B cell (primary cell): ENCODE measurements around the gene TP53. TPM values are rescaled to one million over a fixed set of nuclear protein-coding genes. Genes with fewer than 3 reads are reported as not detected.

Experiments used
- ATAC-seq: fragments of 200-7000 bp; cut with Tn5 transposase; one replicate; pipeline ENCODE4 v1.10.0; 2021; ENCODE audit warnings: low read depth, mild to moderate bottlenecking, moderate number of reproducible peaks, moderate library complexity
- CTCF ChIA-PET: fragments of 350-600 bp; sonication (Branson Sonifier 250); formaldehyde crosslinking; loops from one replicate; lab custom pipeline; 2021; ENCODE audit warnings: antibody characterized with exemption, inconsistent platforms; lab: Charles Lee
- POLR2A ChIA-PET: fragments of 350-600 bp; sonication (Branson Sonifier 250); formaldehyde crosslinking; loops from one replicate; lab custom pipeline; 2021; ENCODE audit warnings: antibody characterized with exemption; lab: Charles Lee
- DNase-seq: peaks from one replicate; pipeline ENCODE4 v3.0.0; 2013
- H2AFZ ChIP-seq: 2 replicates; pipeline ENCODE4 v1.6.1; 2012; ENCODE audit warnings: mild to moderate bottlenecking, low read depth, low read length; ENCODE audit not compliant: insufficient read depth, poor library complexity, severe bottlenecking
- H3K27ac ChIP-seq, 2 donors: 1 replicate in 1 of 2; 2 replicates in 1 of 2; pipeline ENCODE4 v1.5.1; 2012 to 2013; ENCODE audit warnings: low read length in 2 of 2, mild to moderate bottlenecking in 2 of 2, moderate library complexity in 1 of 2
- H3K27me3 ChIP-seq, 4 experiments: fragments of 200-600 bp in 1 of 4; sonication (generic) in 1 of 4; replicated peaks in 1 of 4; 1 replicate in 2 of 4; 2 replicates in 2 of 4; pipeline versions ENCODE4 v1.6.1 to v1.7.0; 2013 to 2016; ENCODE audit warnings: low read length in 3 of 4, mild to moderate bottlenecking in 2 of 4, mixed read lengths in 1 of 4, moderate library complexity in 1 of 4; ENCODE audit not compliant: insufficient read depth in 4 of 4, control insufficient read depth in 3 of 4; ENCODE audit errors: control extremely low read depth in 1 of 4
- H3K36me3 ChIP-seq, 2 experiments: replicated peaks in 1 of 2; 1 replicate in 1 of 2; 2 replicates in 1 of 2; pipeline versions ENCODE4 v1.6.1 to v1.7.1; 2013; ENCODE audit warnings: low read length in 1 of 2; ENCODE audit not compliant: insufficient read depth in 2 of 2, control insufficient read depth in 1 of 2; ENCODE audit errors: control extremely low read depth in 1 of 2, extremely low read depth in 1 of 2
- H3K4me1 ChIP-seq, 2 donors: fragments of 200-600 bp in 1 of 2; sonication (generic) in 1 of 2; 1 replicate in 1 of 2; 2 replicates in 1 of 2; pipeline versions ENCODE4 v1.5.1 to v1.6.1; 2013 to 2017; ENCODE audit warnings: low read length in 2 of 2; ENCODE audit not compliant: control insufficient read depth in 2 of 2, insufficient read depth in 2 of 2
- H3K4me2 ChIP-seq: replicated peaks from 2 replicates; pipeline ENCODE3; 2012; ENCODE audit warnings: mild to moderate bottlenecking, low read depth, low read length; ENCODE audit not compliant: poor library complexity, severe bottlenecking
- H3K4me3 ChIP-seq, 5 experiments: fragments of 200-600 bp in 1 of 5; sonication (generic) in 1 of 5; 1 replicate in 3 of 5; 2 replicates in 2 of 5; pipeline versions ENCODE4 v1.5.1 to v1.7.0; 2011 to 2016; ENCODE audit warnings: low read length in 4 of 5, mild to moderate bottlenecking in 4 of 5, low read depth in 2 of 5, control low read depth in 1 of 5, moderate library complexity in 1 of 5; ENCODE audit not compliant: insufficient read depth in 1 of 5; ENCODE audit errors: control extremely low read depth in 1 of 5, extremely low read depth in 1 of 5
- H3K79me2 ChIP-seq: fragments of 200-600 bp; sonication (generic); one replicate; pipeline ENCODE4 v1.6.0; 2016; ENCODE audit warnings: low read length; ENCODE audit not compliant: control insufficient read depth, insufficient read depth
- H3K9ac ChIP-seq: fragments of 200-600 bp; sonication (generic); 2 replicates; pipeline ENCODE4 v1.6.1; 2017; ENCODE audit warnings: mild to moderate bottlenecking, low read length, moderate library complexity
- H3K9me3 ChIP-seq, 3 donors: one replicate each; pipeline versions ENCODE4 v1.6.1 to v1.7.1; 2013; ENCODE audit warnings: low read length in 2 of 3; ENCODE audit not compliant: control insufficient read depth in 2 of 3, insufficient read depth in 1 of 3; ENCODE audit errors: control extremely low read depth in 1 of 3
- H4K20me1 ChIP-seq: 2 replicates; pipeline ENCODE4 v1.6.0; 2012; ENCODE audit warnings: mild to moderate bottlenecking, low read length; ENCODE audit not compliant: insufficient read depth, control insufficient read depth, poor library complexity, severe bottlenecking
- H3K27ac Mint-ChIP-seq: one replicate; pipeline ENCODE4 v1.8.0; 2021; ENCODE audit warnings: mixed read lengths
- H3K27me3 Mint-ChIP-seq: one replicate; pipeline ENCODE4 v1.8.0; 2021; ENCODE audit warnings: mixed read lengths
- H3K4me1 Mint-ChIP-seq: one replicate; pipeline ENCODE4 v1.8.0; 2021; ENCODE audit warnings: mixed read lengths
- H3K4me3 Mint-ChIP-seq: one replicate; pipeline ENCODE4 v1.8.0; 2021; ENCODE audit warnings: mixed read lengths
- H3K9me3 Mint-ChIP-seq: one replicate; pipeline ENCODE4 v1.8.0; 2022; ENCODE audit warnings: mixed read lengths; ENCODE audit not compliant: insufficient read depth
- CTCF ChIP-seq: fragments of 200-600 bp; IDR thresholded peaks from one replicate; pipeline ENCODE4 v1.8.0; 2022; ENCODE audit warnings: antibody characterized with exemption, mild to moderate bottlenecking
- EZH2 ChIP-seq: IDR thresholded peaks from 2 replicates; pipeline ENCODE4 v1.6.1; 2012; ENCODE audit warnings: borderline replicate concordance, low read depth, mild to moderate bottlenecking, moderate library complexity, low read length; ENCODE audit not compliant: insufficient read depth, poor library complexity, severe bottlenecking
- WGBS: methylation state at CpG from one replicate; pipeline ENCODE4 v1.1.5; 2013; ENCODE audit warnings: missing lambda C conversion rate; ENCODE audit not compliant: insufficient coverage; 5-methylcytosine and 5-hydroxymethylcytosine counted together
- intact Hi-C: fragments of 100-400 bp; cut with micrococcal nuclease; formaldehyde crosslinking; loops from one replicate; pipeline ENCODE4 v1.10.0; 2022
- polyA plus RNA-seq: library from polyadenylated mRNA; depleted of rRNA; stranded (reverse); fragments of >200 nt; gene quantifications from 2 replicates; pipeline ENCODE4 v1.2.3, GENCODE V29; 2012
- total RNA-seq, 2 donors: library from RNA; stranded (reverse); fragments of 120-200 nt in 1 of 2; gene quantifications; 1 replicate in 1 of 2; 2 replicates in 1 of 2; pipeline versions ENCODE4 v1.2.3 to v1.2.4, GENCODE V29; 2013 to 2022

TP53 gene
- total and polyA plus RNA-seq, 2 donors (not counting 1 experiment from before 2014, with no cell fraction given) = 76.1 to 89.9 TPM

- peaks cover 36% of the 10 kb centered on the region for H3K27me3 Mint-ChIP-seq
Measured at GRCh38 chr17:7654832-7655540, 32.3 kb downstream of the TP53 start.

More at GRCh38 chr17:7654832-7655540, 32.3 kb downstream of the TP53 start:
- Histone ChIP-seq H3K4me1 (peaks cover 17 to 21% of the 10 kb centered on the region in 2 donors), H3K4me3 (no peak overlapping the region), H3K79me2 (no peaks in the 10 kb centered on the region), H3K4me2 (no peak overlapping the region), H3K27me3 (peaks cover 0 to 35% (median 22%) of the 10 kb centered on the region in 4 experiments), H3K9me3 (peaks cover 0 to 6% (median 0%) of the 10 kb centered on the region in 3 donors), H3K9ac (no peak overlapping the region), H3K27ac (no peak overlapping the region), H2AFZ (no peak overlapping the region), H4K20me1 (no peaks in the 10 kb centered on the region), H3K36me3 (no peaks in the 10 kb centered on the region)
- POLR2A ChIA-PET = interaction anchor here (0.6 kb wide), 1 partner anchor 417 kb away, joined by 4 read pairs; no protein-coding TSS in a partner anchor
- peaks cover 16% of the 10 kb centered on the region for H3K4me1 Mint-ChIP-seq
- no peak for TF ChIP-seq CTCF
- no peak for TF ChIP-seq EZH2
- 94% methylated on average over 13 of the region's 16 CpGs for WGBS
- no peak overlapping the region for H3K27ac Mint-ChIP-seq
- no peak for ATAC-seq
- CTCF ChIA-PET = interaction anchor here (1.1 to 1.2 kb wide), 2 partner anchors 23 to 298 kb away, joined by 3 to 5 read pairs; no protein-coding TSS in a partner anchor
- no peak overlapping the region for H3K4me3 Mint-ChIP-seq
- intact Hi-C loops = no loop called here
- DNase-seq = no peak
- no peaks in the 10 kb centered on the region for H3K9me3 Mint-ChIP-seq
